DMS153 treated with DMSO at 0.1 percent for 48 hours (cell line): Measurements from ENCODE around the gene PCDHA2.
"Not testable (repeated sequence)": the region's sequence is repeated elsewhere in the genome, so short reads cannot be mapped to it uniquely, and the experiment has no call there.

Experiments
- DNase-seq: peaks from one replicate; lab custom pipeline; 2025; ENCODE audit not compliant: unreplicated experiment; lab: John Stamatoyannopoulos, UW

The PCDHA2 gene

DNA sequence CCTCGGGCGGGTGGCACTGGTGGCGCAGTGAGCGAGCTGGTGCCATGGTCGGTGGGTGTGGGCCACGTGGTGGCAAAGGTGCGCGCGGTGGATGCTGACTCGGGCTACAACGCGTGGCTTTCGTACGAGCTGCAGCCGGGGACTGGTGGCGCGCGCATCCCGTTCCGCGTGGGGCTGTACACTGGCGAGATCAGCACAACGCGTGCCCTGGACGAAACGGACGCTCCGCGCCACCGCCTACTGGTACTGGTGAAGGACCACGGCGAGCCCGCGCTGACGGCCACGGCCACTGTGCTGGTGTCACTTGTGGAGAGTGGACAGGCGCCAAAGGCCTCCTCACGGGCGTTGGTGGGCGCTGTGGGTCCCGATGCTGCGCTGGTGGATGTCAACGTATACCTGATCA is 14.2 kb downstream of the PCDHA2 start:
- DNase-seq: no peak

- DNase-seq: no peak
Observed at GRCh38 chr5:140821375-140822280, 27.0 kb downstream of the PCDHA2 start, which contains the start of gene PCDHA5. Gene PCDHA5 (plus strand): TSS chr5:140821613.

GRCh38 chr5:140822281-140822629 is 27.6 kb downstream of the PCDHA2 start:
- DNase-seq: no peak

DNA sequence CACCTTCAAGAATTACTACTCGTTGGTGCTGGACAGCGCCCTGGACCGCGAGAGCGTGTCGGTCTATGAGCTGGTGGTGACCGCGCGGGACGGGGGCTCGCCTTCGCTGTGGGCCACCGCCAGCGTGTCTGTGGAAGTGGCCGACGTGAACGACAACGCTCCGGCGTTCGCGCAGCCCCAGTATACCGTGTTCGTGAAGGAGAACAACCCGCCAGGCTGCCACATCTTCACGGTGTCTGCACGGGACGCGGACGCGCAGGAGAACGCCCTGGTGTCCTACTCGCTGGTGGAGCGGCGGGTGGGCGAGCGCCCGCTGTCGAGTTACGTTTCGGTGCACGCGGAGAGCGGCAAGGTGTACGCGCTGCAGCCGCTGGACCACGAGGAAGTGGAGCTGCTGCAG is 28.3 kb downstream of the PCDHA2 start:
- DNase-seq: not testable (repeated sequence)

GRCh38 chr5:140823475-140823874 is 28.8 kb downstream of the PCDHA2 start:
- no peak for DNase-seq

DNA sequence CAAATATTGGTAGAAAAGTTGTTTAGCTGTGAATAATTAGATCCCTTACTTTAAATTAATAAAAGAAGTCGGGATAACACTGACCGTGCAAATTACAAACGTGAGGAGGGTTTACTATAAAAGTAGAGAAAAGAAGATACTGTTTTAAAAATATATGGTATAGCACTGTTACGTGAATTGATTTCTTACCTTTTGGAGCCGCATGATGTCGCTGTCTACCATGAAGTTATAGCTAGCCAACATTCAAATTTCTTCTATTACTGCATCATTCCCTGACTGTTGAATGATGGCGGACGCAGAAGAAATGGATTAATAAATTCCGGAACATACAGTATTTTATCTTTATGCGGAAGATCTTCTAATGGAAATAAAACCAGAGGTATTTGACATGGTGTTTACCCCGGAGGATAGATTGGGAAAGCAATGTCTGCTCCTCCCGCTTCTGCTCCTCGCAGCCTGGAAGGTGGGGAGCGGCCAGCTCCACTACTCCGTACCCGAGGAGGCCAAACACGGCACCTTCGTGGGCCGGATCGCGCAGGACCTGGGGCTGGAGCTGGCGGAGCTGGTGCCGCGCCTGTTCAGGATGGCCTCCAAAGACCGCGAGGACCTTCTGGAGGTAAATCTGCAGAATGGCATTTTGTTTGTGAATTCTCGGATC is 33.2 kb downstream of the PCDHA2 start, which contains the start of gene PCDHA6:
PCDHA6 (plus strand) TSS at position 257 of the 658 bp plus-strand sequence; CDS start at position 389, 132 bp downstream.
- no peak for DNase-seq

DNA sequence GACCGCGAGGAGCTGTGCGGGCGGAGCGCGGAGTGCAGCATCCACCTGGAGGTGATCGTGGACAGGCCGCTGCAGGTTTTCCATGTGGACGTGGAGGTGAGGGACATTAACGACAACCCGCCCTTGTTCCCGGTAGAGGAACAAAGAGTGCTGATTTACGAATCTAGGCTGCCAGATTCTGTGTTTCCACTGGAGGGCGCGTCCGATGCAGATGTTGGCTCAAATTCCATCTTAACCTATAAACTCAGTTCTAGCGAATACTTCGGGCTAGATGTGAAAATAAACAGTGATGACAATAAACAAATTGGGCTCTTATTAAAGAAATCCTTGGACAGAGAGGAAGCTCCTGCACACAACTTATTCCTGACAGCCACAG is 33.7 kb downstream of the PCDHA2 start:
- no peak for DNase-seq

GRCh38 chr5:140829511-140830501 is 35.2 kb downstream of the PCDHA2 start:
- DNase-seq: not testable (repeated sequence)

GRCh38 chr5:140833993-140834392 is 39.3 kb downstream of the PCDHA2 start, which contains the start of gene PCDHA7:
Gene PCDHA7 (plus strand): TSS chr5:140834269. CDS start chr5:140834384, 115 bp downstream.
- no peak for DNase-seq

DNA sequence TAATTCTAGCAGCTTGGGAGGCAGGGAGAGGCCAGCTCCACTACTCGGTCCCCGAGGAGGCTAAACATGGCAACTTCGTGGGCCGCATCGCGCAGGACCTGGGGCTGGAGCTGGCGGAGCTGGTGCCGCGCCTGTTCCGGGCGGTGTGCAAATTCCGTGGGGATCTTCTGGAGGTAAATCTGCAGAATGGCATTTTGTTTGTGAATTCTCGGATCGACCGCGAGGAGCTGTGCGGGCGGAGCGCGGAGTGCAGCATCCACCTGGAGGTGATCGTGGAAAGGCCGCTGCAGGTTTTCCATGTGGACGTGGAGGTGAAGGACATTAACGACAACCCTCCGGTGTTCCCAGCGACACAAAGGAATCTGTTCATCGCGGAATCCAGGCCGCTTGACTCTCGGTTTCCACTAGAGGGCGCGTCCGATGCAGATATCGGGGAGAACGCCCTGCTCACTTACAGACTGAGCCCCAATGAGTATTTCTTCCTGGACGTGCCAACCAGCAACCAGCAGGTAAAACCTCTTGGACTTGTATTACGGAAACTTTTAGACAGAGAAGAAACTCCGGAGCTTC is 39.9 kb downstream of the PCDHA2 start:
- not testable (repeated sequence) for DNase-seq

DNA sequence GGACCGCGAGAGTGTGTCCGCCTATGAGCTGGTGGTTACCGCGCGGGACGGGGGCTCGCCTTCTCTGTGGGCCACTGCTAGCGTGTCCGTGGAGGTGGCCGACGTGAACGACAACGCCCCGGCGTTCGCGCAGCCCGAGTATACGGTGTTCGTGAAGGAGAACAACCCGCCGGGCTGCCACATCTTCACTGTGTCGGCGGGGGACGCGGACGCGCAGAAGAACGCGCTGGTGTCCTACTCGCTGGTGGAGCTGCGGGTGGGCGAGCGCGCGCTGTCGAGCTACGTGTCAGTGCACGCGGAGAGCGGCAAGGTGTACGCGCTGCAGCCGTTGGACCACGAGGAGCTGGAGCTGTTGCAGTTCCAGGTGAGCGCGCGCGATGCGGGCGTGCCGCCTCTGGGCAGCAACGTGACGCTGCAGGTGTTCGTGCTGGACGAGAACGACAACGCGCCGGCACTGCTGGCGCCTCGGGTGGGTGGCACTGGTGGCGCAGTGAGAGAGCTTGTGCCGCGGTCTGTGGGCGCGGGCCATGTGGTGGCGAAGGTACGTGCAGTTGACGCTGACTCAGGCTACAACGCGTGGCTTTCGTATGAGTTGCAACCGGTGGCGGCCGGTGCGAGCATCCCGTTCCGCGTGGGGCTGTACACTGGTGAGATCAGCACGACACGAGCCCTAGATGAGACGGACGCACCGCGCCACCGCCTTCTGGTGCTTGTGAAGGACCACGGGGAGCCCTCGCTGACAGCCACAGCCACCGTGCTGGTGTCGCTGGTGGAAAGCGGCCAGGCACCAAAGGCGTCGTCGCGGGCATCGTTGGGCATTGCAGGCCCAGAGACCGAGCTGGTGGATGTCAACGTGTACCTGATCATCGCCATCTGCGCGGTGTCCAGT is 41.2 kb downstream of the PCDHA2 start:
- no peak for DNase-seq

DNA sequence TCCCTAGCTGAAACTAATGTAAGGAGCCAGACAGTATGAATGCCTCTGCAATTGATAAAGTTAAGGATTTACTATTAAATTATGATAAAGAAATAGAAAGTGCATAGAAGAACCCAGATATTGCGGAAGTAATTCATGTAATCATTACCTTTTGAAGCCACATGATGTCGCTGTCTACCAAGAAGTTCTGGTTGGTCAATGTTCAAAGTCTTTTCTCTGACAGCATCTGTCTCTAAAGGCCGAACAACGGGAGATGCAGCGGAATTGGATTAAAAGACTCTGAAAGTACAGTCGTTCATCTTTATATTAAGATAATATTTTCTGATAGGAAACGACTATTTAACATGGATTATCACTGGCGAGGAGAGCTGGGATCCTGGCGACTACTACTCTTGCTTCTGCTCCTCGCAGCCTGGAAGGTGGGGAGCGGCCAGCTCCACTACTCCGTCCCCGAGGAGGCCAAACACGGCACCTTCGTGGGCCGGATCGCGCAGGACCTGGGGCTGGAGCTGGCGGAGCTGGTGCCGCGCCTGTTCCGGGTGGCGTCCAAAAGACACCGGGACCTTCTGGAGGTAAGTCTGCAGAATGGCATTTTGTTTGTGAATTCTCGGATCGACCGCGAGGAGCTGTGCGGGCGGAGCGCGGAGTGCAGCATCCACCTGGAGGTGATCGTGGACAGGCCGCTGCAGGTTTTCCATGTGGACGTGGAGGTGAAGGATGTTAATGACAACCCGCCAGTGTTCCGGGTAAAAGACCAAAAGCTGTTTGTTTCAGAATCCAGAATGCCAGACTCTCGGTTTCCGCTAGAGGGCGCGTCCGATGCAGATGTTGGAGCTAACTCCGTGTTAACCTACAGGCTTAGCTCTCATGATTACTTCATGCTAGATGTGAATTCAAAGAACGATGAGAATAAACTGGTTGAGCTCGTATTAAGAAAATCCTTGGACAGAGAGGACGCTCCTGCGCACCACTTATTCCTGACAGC is 46.6 kb downstream of the PCDHA2 start, which contains the start of gene PCDHA8:
PCDHA8 (plus strand) TSS at position 210 of the 985 bp plus-strand sequence; CDS start at position 345, 135 bp downstream.
- no peak for DNase-seq

DNA sequence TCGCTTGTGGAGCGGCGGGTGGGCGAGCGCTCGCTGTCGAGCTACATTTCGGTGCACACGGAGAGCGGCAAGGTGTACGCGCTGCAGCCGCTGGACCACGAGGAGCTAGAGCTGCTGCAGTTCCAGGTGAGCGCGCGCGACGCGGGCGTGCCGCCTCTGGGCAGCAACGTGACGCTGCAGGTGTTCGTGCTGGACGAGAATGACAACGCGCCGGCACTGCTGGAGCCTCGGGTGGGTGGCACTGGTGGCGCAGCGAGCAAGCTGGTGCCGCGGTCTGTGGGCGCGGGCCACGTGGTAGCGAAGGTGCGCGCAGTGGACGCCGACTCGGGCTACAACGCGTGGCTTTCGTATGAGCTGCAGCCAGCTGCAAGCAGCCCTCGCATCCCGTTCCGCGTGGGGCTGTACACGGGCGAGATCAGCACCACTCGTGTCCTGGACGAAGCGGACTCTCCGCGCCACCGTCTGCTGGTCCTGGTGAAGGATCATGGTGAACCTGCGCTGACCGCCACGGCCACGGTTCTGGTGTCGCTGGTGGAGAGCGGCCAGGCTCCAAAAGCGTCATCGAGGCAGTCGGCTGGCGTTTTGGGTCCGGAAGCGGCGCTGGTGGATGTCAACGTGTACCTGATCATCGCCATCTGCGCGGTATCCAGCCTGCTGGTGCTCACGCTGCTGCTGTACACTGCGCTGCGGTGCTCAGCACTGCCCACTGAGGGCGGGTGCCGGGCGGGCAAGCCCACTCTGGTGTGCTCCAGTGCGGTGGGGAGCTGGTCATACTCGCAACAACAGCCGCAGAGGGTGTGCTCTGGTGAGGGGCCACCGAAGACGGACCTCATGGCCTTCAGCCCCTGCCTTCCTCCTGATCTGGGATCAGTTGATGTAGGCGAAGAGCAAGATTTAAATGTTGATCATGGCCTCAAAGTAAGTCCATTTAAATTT is 48.4 kb downstream of the PCDHA2 start:
- no peak for DNase-seq
